SH-SY5Y (cell line): Measurements from ENCODE around the gene ZNF428.

Experiments used
- GATA2 ChIP-seq: IDR thresholded peaks from 2 replicates; pipeline ENCODE4 v1.6.1; 2011; ENCODE audit warnings: mild to moderate bottlenecking, low read depth, low read length
- GATA3 ChIP-seq: IDR thresholded peaks from 2 replicates; pipeline ENCODE4 v1.6.1; 2011; ENCODE audit warnings: low read depth, mild to moderate bottlenecking, low read length, moderate library complexity

The ZNF428 gene

GRCh38 chr19:43575156-43575950 is 44.1 kb downstream of the ZNF428 start, which contains the start of the genes PINLYP and XRCC1:
TSS of gene PINLYP (plus strand) at chr19:43575801. CDS start at chr19:43577192, 1,391 bp downstream.
TSS of gene XRCC1 (minus strand) at chr19:43575527. CDS start at chr19:43575458, 69 bp downstream.
- TF ChIP-seq GATA2 (no peak), GATA3 (no peak)

GRCh38 chr19:43574424-43575155 is 44.8 kb downstream of the ZNF428 start:
- TF ChIP-seq GATA2 (no peak), GATA3 (no peak)

GRCh38 chr19:43572171-43572588 is 47.2 kb downstream of the ZNF428 start:
- TF ChIP-seq GATA2 = no peak
- no peak for TF ChIP-seq GATA3

- TF ChIP-seq GATA3 (no peak), GATA2 (no peak)
Measured at GRCh38 chr19:43570174-43570791, 49.1 kb downstream of the ZNF428 start.

- TF ChIP-seq GATA3 (no peak), GATA2 (no peak)
Measured at GRCh38 chr19:43569657-43570056, 49.8 kb downstream of the ZNF428 start.

- TF ChIP-seq GATA2 (no peak), GATA3 (no peak)
Measured at GRCh38 chr19:43564800-43565199, 54.6 kb downstream of the ZNF428 start.

GRCh38 chr19:43563816-43564457 is 55.5 kb downstream of the ZNF428 start:
- TF ChIP-seq GATA3 (no peak), GATA2 (no peak)

- no peak for TF ChIP-seq GATA2
- TF ChIP-seq GATA3 = no peak
Measured at GRCh38 chr19:43562698-43563241, 56.7 kb downstream of the ZNF428 start.

- TF ChIP-seq GATA2 (no peak), GATA3 (no peak)
Measured at GRCh38 chr19:43562226-43562697, 57.2 kb downstream of the ZNF428 start.

- no peak for TF ChIP-seq GATA3
- TF ChIP-seq GATA2 = no peak
Measured at GRCh38 chr19:43561139-43561970, 58.1 kb downstream of the ZNF428 start.

GRCh38 chr19:43560687-43561086 is 58.7 kb downstream of the ZNF428 start:
- TF ChIP-seq GATA2 (no peak), GATA3 (no peak)
